Right atrium auricular region (tissue), 2 donors: Measurements from ENCODE around the gene IGFBP7. TPM values are rescaled to one million over a fixed set of nuclear protein-coding genes. Genes with fewer than 3 reads are reported as not detected.

ENCODE experiments used
- DNase-seq: peaks from one replicate; pipeline ENCODE4 v3.0.0-alpha.2; 2019; ENCODE audit warnings: low spot score
- H3K27ac ChIP-seq, 2 donors: fragments of 200-600 bp; sonication (generic); 1 replicate in 1 of 2; 2 replicates in 1 of 2; pipeline ENCODE4 v1.5.1; 2016 to 2019
- H3K27me3 ChIP-seq, 2 donors: fragments of 200-600 bp; sonication (generic); one replicate each; pipeline versions ENCODE4 v1.5.1 to v1.6.0; 2017 to 2019
- H3K36me3 ChIP-seq: fragments of 200-600 bp; sonication (generic); one replicate; pipeline ENCODE4 v1.5.1; 2016
- H3K4me1 ChIP-seq, 2 donors: fragments of 200-600 bp; sonication (generic); one replicate each; pipeline versions ENCODE4 v1.5.1 to v1.6.0; 2017 to 2019
- H3K4me3 ChIP-seq, 2 donors: fragments of 200-600 bp; sonication (generic); 1 replicate in 1 of 2; 2 replicates in 1 of 2; pipeline ENCODE4 v1.5.1; 2017 to 2019; ENCODE audit warnings: mild to moderate bottlenecking in 1 of 2, moderate library complexity in 1 of 2
- H3K9me3 ChIP-seq, 2 donors: fragments of 200-600 bp; sonication (generic); one replicate each; pipeline ENCODE4 v1.5.1; 2019
- total RNA-seq, 2 donors: library from RNA; depleted of rRNA; stranded (reverse); fragments of >200 nt; gene quantifications; one replicate each; pipeline ENCODE4 v1.1.0, GENCODE V29; 2016
- TF ChIP-seq, protein P1 (sequence below), 2 donors: fragments of 200-600 bp; sonication (generic); IDR thresholded peaks; one replicate each; pipeline ENCODE4 v1.5.1; 2019; ENCODE audit warnings: antibody characterized with exemption in 2 of 2

The IGFBP7 gene
- total RNA-seq, 2 donors from 2014 or later = 866 to 898 TPM

DNA sequence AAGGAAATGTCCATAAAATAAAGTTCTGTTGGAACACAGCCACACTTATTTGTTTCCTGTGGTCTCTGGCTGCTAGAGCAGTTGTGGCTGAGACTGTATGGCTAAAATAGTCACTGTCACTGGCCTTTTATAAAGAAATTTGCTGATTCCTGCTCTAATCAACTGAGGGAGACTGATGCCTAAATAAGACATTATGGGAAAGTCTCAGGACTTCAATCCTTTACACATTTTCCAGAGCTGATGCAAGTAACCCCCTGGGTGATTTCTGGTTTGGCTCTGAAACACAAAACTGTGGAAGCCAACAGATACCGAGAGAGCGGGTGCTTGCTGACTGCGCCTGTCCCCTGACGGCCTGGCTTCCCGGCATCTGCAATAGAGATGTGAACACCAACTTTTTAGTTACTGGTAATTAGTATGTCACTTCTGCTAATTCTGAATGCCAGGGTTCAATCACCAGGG lies 67.4 kb downstream of the IGFBP7 start:
- Histone ChIP-seq H3K36me3 (no peaks in the 10 kb centered on the region), H3K27me3 (no peaks in the 10 kb centered on the region), H3K9me3 (no peaks in the 10 kb centered on the region), H3K27ac (peak overlapping the region; percentile 70 to 76), H3K4me1 (peaks cover 0 to 55% of the 10 kb centered on the region in 2 donors), H3K4me3 (no peak overlapping the region)
- peak; percentile 78 for DNase-seq
- TF ChIP-seq, protein P1, sequence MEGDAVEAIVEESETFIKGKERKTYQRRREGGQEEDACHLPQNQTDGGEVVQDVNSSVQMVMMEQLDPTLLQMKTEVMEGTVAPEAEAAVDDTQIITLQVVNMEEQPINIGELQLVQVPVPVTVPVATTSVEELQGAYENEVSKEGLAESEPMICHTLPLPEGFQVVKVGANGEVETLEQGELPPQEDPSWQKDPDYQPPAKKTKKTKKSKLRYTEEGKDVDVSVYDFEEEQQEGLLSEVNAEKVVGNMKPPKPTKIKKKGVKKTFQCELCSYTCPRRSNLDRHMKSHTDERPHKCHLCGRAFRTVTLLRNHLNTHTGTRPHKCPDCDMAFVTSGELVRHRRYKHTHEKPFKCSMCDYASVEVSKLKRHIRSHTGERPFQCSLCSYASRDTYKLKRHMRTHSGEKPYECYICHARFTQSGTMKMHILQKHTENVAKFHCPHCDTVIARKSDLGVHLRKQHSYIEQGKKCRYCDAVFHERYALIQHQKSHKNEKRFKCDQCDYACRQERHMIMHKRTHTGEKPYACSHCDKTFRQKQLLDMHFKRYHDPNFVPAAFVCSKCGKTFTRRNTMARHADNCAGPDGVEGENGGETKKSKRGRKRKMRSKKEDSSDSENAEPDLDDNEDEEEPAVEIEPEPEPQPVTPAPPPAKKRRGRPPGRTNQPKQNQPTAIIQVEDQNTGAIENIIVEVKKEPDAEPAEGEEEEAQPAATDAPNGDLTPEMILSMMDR (IDR thresholded peaks at IDR 0.05) = no peak

GRCh38 chr4:57041020-57041419 lies 69.2 kb downstream of the IGFBP7 start:
- H3K36me3 ChIP-seq = no peaks in the 10 kb centered on the region
- H3K27me3 ChIP-seq = no peaks in the 10 kb centered on the region
- H3K27ac ChIP-seq = no peak overlapping the region
- no peak overlapping the region for H3K4me3 ChIP-seq
- no peak for DNase-seq
- TF ChIP-seq, protein P1 (IDR thresholded peaks at IDR 0.05) = no peak
- H3K4me1 ChIP-seq = peaks cover 0 to 55% of the 10 kb centered on the region in 2 donors
- H3K9me3 ChIP-seq = no peaks in the 10 kb centered on the region

GRCh38 chr4:57040510-57040909 lies 69.7 kb downstream of the IGFBP7 start:
- DNase-seq = no peak
- H3K27me3 ChIP-seq = no peaks in the 10 kb centered on the region
- H3K4me1 ChIP-seq = peaks cover 0 to 51% of the 10 kb centered on the region in 2 donors
- TF ChIP-seq, protein P1 (IDR thresholded peaks at IDR 0.05) = no peak
- no peaks in the 10 kb centered on the region for H3K36me3 ChIP-seq
- peak overlapping the region in 1 of 2 donors; percentile 31 for H3K27ac ChIP-seq
- H3K9me3 ChIP-seq = no peaks in the 10 kb centered on the region
- no peak overlapping the region for H3K4me3 ChIP-seq

- Histone ChIP-seq H3K27me3 (no peaks in the 10 kb centered on the region), H3K4me1 (peaks cover 0 to 39% of the 10 kb centered on the region in 2 donors), H3K9me3 (no peaks in the 10 kb centered on the region), H3K4me3 (no peak overlapping the region), H3K27ac (no peak overlapping the region), H3K36me3 (no peaks in the 10 kb centered on the region)
- DNase-seq = no peak
- TF ChIP-seq, protein P1 (IDR thresholded peaks at IDR 0.05) = no peak
Measured at GRCh38 chr4:57039345-57039744, 70.8 kb downstream of the IGFBP7 start.

GRCh38 chr4:57037982-57038604 lies 72.1 kb downstream of the IGFBP7 start:
- Histone ChIP-seq H3K4me1 (peaks cover 0 to 27% of the 10 kb centered on the region in 2 donors), H3K4me3 (no peak overlapping the region), H3K36me3 (peaks cover 3% of the 10 kb centered on the region), H3K27me3 (no peaks in the 10 kb centered on the region), H3K9me3 (no peaks in the 10 kb centered on the region), H3K27ac (peak overlapping the region in 1 of 2 donors; percentile 1)
- TF ChIP-seq, protein P1 (IDR thresholded peaks at IDR 0.05) = peak; percentile 72 to 86
- DNase-seq = no peak

GRCh38 chr4:57034520-57034919 lies 75.7 kb downstream of the IGFBP7 start:
- peaks cover 38% of the 10 kb centered on the region for H3K36me3 ChIP-seq
- H3K27me3 ChIP-seq = no peaks in the 10 kb centered on the region
- no peak overlapping the region for H3K27ac ChIP-seq
- H3K9me3 ChIP-seq = no peaks in the 10 kb centered on the region
- no peak for DNase-seq
- H3K4me1 ChIP-seq = peaks cover 0 to 4% of the 10 kb centered on the region in 2 donors
- TF ChIP-seq, protein P1 (IDR thresholded peaks at IDR 0.05) = no peak
- H3K4me3 ChIP-seq = no peak overlapping the region
